ENCODE results near the gene CTU2.

GRCh38 chr16:88657371-88657770 lies 48.9 kb upstream of the CTU2 start:
- no peak for TF ChIP-seq NFIC (IDR thresholded peaks at IDR 0.05)
- no peak for TF ChIP-seq TAF1 (IDR thresholded peaks at IDR 0.05; ENCODE audit: low read depth)
- no peak for TF ChIP-seq RAD21 (IDR thresholded peaks at IDR 0.05; ENCODE audit: low read depth)
- TF ChIP-seq REST (IDR thresholded peaks at IDR 0.05; ENCODE audit: low read depth), result no peak
- TF ChIP-seq MAX (IDR thresholded peaks at IDR 0.05), result no peak
- TF ChIP-seq CEBPB (IDR thresholded peaks at IDR 0.05), result no peak
- TF ChIP-seq YY1 (IDR thresholded peaks at IDR 0.05; ENCODE audit: low read depth), result no peak
- TF ChIP-seq USF1 (IDR thresholded peaks at IDR 0.05), result no peak
- no peak for TF ChIP-seq EP300 (IDR thresholded peaks at IDR 0.05; ENCODE audit: borderline replicate concordance)
- TF ChIP-seq ZBTB7A (IDR thresholded peaks at IDR 0.05; ENCODE audit: low read depth), result no peak

Data from Ishikawa (cell line).